ENCODE measurements around the gene RXRA.

Gene RXRA

GRCh38 chr9:134325813-134326723 lies at the start of gene RXRA:
Gene RXRA, plus strand, starts transcription at chr9:134326455. Its CDS starts 177 bp downstream, at chr9:134326632.
- peak; percentile 64 for DNase-seq

DNA sequence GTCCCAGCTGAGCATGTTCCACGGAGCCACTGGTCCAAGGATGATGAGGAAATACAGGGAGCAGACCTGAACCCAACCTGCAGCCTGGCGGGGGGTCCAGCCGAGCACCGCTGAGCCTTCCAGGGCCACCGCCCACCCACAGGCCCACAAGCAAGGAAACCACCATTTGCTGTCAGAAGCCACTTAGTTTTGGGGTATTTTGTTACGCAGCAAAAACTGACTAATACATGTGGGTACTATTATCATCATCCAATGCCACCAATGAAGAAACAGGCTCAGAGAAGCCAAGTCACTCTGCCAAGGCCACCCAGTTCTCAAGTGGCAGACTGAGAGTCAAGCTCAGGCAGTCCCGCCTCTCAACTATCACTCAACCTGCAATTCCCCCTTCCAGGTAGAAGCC lies 48.0 kb upstream of the RXRA start:
- DNase-seq = no peak

GRCh38 chr9:134278974-134279640 lies 47.1 kb upstream of the RXRA start:
- no peak for DNase-seq

DNA sequence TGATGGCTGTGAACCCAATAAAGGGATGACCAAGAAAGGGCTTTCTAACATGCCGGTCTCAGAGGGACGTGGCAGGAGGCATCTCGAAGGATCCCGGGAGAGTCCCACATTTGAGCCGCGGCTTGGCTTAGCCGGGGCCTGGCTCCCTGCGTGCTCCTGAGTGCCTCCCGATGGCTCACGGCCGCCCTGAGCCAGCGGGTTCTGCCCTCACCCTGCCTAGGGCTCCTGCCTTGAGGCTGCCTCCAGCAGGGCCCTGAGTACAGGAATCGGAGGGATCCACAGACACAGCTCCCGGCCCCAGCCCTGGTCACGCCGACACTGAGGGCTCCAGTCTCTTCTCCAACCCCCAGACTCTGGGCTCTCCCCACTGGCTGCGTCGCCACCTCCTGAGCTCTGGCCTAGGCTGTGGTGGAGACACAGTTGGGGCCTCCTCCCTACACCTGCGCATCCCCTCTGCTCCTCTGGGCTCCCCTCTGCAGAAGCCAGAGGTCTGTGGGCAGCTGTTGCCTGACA lies 44.1 kb upstream of the RXRA start:
- no peak for DNase-seq

DNA sequence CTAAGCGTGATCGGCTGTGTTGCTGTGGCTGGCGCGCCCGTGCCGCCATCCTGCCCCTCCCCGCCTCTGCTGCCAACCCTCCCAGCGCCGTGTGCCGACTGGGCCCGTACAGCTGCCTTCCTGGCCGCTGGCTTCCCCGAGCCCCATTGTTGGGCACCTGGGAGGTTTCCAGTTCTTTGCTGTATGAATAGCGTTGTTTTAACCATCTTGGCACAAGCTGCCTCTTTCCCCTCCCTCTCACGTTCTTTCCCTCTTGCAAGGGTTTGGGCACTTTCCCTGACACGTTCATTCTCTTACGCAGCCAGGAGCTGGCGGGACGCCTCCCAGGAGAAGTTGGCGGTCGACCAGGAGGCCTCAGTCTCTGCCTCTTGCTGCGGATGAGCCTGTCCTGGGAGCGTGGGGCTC lies 43.1 kb upstream of the RXRA start:
- no peak for DNase-seq

GRCh38 chr9:134283692-134284265 lies 42.5 kb upstream of the RXRA start:
- no peak for DNase-seq

GRCh38 chr9:134284273-134284672 lies 42.0 kb upstream of the RXRA start:
- no peak for DNase-seq

GRCh38 chr9:134284741-134285140 lies 41.5 kb upstream of the RXRA start:
- DNase-seq = no peak

- no peak for DNase-seq
Observed at GRCh38 chr9:134285215-134285845, 40.9 kb upstream of the RXRA start.

- no peak for DNase-seq
Observed at GRCh38 chr9:134286471-134287245, 39.6 kb upstream of the RXRA start.

GRCh38 chr9:134287591-134288491 lies 38.4 kb upstream of the RXRA start:
- DNase-seq = no peak

DNA sequence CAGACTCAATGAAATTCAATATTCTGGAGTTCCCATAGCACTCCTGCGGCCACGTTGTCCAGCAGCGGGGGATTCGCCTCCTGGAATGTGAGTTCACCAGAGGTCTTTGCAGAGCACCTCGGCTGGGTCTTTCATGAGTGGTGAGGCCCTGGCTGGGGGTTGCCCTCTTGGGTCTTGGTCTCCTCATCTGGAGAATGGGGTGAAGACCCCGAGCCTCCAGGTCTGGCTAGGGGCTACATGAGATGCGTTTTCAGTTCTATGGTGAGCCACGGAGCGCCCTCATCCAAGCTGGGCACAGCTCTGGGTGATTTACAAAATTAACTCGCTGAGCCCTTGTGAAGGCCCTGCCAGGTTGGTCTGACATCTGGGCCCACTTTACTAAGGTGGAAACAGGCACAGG lies 37.5 kb upstream of the RXRA start:
- no peak for DNase-seq

DNA sequence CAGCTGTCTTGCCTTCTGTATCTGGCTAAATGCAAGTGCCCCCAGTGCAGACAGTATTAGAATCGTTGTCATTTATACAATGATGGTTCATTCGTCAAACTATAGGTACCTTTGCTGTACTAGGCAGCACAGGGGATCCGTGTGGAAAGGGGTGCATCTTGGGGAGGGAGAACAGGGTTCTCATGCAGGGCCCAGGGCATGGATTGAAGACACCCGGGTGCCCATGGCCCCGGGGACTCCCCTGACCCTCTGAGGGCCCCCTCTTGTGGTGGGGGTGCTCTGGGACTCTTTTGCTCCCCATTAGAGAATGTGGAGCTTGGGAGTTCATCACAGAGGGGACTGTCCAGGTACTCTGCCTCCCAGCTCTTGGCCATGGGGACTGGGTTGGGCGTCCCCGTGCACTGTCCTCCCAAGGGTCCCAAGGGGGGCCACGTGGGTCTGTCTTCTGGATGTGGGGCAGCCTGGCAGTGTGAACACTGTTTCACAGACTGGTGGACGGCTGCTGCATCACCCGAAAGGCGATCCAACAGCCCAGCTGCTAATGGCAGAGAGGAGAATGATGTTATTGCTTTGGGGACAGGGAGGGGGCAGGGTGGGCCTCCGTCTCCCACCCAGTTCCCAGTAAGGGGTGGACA lies 36.9 kb upstream of the RXRA start:
- DNase-seq = no peak

GRCh38 chr9:134290603-134291451 lies 35.4 kb upstream of the RXRA start:
- no peak for DNase-seq

- no peak for DNase-seq
Observed at GRCh38 chr9:134291452-134291881, 34.8 kb upstream of the RXRA start.

DNA sequence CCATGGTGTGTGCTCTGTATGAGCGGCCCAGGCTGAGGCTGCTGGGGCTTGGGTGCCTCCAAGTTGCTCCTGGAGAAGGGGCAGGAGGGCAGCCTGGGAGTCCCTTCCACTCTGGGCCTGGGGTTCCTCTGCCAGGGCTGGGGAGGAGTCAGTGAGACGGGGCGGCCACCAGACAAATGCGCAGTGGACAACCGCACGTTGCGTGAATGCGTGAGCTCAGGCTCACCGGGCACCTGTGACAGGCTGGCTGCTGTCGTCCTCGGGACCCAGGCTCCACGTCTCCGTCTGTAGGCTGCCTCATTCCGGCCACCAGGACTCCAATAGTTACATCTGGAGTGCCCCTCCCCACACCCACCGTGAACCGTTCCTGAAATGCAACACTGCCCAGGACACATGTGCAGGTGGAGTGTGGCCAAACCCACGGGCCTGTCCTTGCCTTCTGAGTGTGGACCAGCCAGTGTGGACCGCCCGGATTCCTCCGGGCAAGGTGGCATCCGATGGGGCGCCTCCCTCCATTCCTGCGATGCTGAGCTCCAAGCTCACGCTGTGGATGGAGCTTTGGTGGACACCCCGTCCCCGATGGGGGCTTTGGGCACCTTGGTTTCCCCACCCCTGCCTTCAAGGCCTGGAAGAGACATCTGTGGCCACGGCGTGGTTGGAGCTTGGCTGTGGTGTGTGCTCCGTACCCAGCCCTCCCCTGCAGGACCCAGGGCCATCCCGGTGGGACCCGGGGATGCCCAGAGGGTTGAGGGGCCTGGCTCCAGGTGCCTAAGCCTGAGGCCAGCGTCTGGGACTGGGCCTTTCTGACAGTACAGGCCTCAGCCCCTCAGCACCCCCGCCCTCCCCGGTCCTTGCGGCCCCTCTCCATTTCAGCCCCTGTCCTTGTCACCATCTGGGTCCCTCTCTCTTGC lies 34.0 kb upstream of the RXRA start:
- no peak for DNase-seq

- DNase-seq = no peak
Observed at GRCh38 chr9:134293031-134293521, 33.2 kb upstream of the RXRA start.

DNA sequence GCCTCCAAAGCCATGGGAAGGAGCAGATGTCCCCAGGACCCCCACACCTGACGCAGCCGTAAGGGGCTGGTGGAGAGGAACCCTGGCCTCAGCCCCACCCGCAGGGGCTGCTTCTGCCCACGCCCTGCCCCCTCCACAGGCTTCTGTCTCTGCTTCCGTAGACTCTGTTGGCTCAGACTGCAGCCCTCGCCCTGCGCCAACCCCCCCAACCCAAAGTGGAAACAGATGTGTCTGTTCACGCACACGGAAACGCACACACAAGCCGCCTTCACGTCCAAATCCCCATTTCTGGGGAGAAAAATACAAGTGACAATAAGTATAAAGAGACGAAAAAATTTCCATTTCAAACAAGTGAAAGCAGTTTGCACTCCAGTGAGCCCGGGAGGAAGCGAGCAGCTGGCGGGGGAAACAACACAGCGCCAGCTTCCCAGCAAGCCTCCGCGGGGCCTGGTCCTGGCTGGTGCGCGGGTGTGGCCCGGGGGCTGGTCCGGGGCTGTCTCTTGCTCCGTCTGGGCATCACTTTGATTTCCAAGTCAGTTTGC lies 32.6 kb upstream of the RXRA start:
- no peak for DNase-seq

Measured in activated CD4-positive, alpha-beta T cell treated with anti-CD3 and anti-CD28 coated beads for 1 hour (primary cell).